ENCODE data around the gene CEP295NL. TPM values are rescaled to one million over a fixed set of nuclear protein-coding genes. Genes with fewer than 3 reads are reported as not detected.
"Not testable (repeated sequence)": the region's sequence is repeated elsewhere in the genome, so short reads cannot be mapped to it uniquely, and the experiment has no call there.

Gene CEP295NL
- total RNA-seq, 4 donors from 2014 or later, result 1.6 to 9.0 (median 3.8) TPM

- TF ChIP-seq POLR2AphosphoS5 (IDR thresholded peaks at IDR 0.05) (no peak), POLR2A (IDR thresholded peaks at IDR 0.05) (no peak), EP300 (IDR thresholded peaks at IDR 0.05) (no peak)
- TF ChIP-seq, protein P1, sequence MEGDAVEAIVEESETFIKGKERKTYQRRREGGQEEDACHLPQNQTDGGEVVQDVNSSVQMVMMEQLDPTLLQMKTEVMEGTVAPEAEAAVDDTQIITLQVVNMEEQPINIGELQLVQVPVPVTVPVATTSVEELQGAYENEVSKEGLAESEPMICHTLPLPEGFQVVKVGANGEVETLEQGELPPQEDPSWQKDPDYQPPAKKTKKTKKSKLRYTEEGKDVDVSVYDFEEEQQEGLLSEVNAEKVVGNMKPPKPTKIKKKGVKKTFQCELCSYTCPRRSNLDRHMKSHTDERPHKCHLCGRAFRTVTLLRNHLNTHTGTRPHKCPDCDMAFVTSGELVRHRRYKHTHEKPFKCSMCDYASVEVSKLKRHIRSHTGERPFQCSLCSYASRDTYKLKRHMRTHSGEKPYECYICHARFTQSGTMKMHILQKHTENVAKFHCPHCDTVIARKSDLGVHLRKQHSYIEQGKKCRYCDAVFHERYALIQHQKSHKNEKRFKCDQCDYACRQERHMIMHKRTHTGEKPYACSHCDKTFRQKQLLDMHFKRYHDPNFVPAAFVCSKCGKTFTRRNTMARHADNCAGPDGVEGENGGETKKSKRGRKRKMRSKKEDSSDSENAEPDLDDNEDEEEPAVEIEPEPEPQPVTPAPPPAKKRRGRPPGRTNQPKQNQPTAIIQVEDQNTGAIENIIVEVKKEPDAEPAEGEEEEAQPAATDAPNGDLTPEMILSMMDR (IDR thresholded peaks at IDR 0.05), result no peak
- H3K9me3 ChIP-seq, result no peaks in the 10 kb centered on the region
- H3K4me1 ChIP-seq, result peaks cover 0 to 100% (median 59%) of the 10 kb centered on the region in 3 donors
- no peak overlapping the region for H3K4me3 ChIP-seq
- peak overlapping the region in 3 of 4 donors; percentile 89 to 97 (median 94) for H3K27ac ChIP-seq
- WGBS, 2 donors (ENCODE audit: low coverage in 1 of 2), result 87% methylated on average over 5 of the region's 15 CpGs; no CpG with 5 or more reads in 1 of the 2 donors
- ATAC-seq, result no peak
- no peaks in the 10 kb centered on the region for H3K27me3 ChIP-seq
- H3K36me3 ChIP-seq, result peaks cover 0 to 7% of the 10 kb centered on the region in 2 donors
Observed at GRCh38 chr17:78878261-78878660, 24.7 kb downstream of the CEP295NL start.

DNA sequence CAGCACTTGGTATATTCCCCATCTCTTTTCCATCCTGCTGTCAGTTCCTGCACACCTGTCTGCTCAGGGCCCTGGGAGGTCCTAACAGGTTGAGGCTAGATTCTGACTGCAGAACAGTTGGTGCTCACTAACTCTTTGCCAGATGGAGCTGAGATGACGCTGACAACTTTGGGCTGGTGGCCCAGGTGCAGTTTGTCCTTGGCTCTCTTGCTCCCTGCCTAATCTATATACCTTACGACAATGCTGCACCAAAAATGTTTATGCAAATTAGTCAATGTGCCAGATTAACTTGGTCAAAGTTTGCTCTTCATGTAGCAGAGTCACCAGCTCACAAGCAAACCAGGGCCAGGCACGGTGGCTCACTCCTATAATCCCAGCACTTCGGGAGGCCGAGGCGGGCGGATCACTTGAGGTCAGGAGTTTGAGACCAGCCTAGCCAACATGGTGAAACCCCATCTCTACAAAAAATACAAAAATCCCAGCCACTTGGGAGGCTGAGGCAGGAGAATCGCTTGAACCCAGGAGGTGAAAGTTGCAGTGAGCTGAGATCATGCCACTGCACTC is 26.0 kb downstream of the CEP295NL start:
- peaks cover 0 to 19% of the 10 kb centered on the region in 2 donors for H3K36me3 ChIP-seq
- 94 to 100% methylated on average over 1 to 3 of the region's 8 CpGs for WGBS, 2 donors (ENCODE audit: low coverage in 1 of 2)
- not testable (repeated sequence) for H3K9me3 ChIP-seq, H3K4me3 ChIP-seq, H3K27me3 ChIP-seq, ATAC-seq
- H3K27ac ChIP-seq, result peak overlapping the region in 3 of 4 donors; percentile 26 to 94 (median 89)
- peaks cover 0 to 89% (median 48%) of the 10 kb centered on the region in 3 donors for H3K4me1 ChIP-seq

- 30 to 55% methylated on average over 6 to 7 of the region's 7 CpGs for WGBS, 2 donors (ENCODE audit: low coverage in 1 of 2)
- H3K4me1 ChIP-seq, result peaks cover 0 to 80% (median 41%) of the 10 kb centered on the region in 3 donors
Observed at GRCh38 chr17:78876094-78876597, 26.9 kb downstream of the CEP295NL start.

GRCh38 chr17:78875363-78876093 is 27.5 kb downstream of the CEP295NL start:
- H3K27me3 ChIP-seq, result no peaks in the 10 kb centered on the region
- H3K4me3 ChIP-seq, result no peak overlapping the region
- H3K4me1 ChIP-seq, result peaks cover 0 to 74% (median 35%) of the 10 kb centered on the region in 3 donors
- ATAC-seq, result no peak
- no peaks in the 10 kb centered on the region for H3K9me3 ChIP-seq
- H3K36me3 ChIP-seq, result peaks cover 0 to 34% of the 10 kb centered on the region in 2 donors
- H3K27ac ChIP-seq, result peak overlapping the region; percentile 51 to 94 (median 72)
- TF ChIP-seq, protein P1 (IDR thresholded peaks at IDR 0.05), result no peak
- TF ChIP-seq POLR2A (IDR thresholded peaks at IDR 0.05), result no peak
- no peak for TF ChIP-seq EP300 (IDR thresholded peaks at IDR 0.05)
- TF ChIP-seq POLR2AphosphoS5 (IDR thresholded peaks at IDR 0.05), result no peak
- 57 to 60% methylated on average over 2 to 8 of the region's 9 CpGs for WGBS, 2 donors (ENCODE audit: low coverage in 1 of 2)

More at GRCh38 chr17:78876094-78876597, 26.9 kb downstream of the CEP295NL start:
- Histone ChIP-seq H3K27me3 (no peaks in the 10 kb centered on the region), H3K4me3 (no peak overlapping the region), H3K36me3 (peaks cover 0 to 28% of the 10 kb centered on the region in 2 donors), H3K9me3 (no peaks in the 10 kb centered on the region), H3K27ac (peak overlapping the region; percentile 51 to 94 (median 72))
- TF ChIP-seq POLR2A (IDR thresholded peaks at IDR 0.05), result no peak
- ATAC-seq, result no peak

- peak; percentile 17 for TF ChIP-seq POLR2AphosphoS5 (IDR thresholded peaks at IDR 0.05)
- no peak for TF ChIP-seq POLR2A (IDR thresholded peaks at IDR 0.05)
- TF ChIP-seq, protein P1 (IDR thresholded peaks at IDR 0.05), result no peak
- no peak for TF ChIP-seq EP300 (IDR thresholded peaks at IDR 0.05)
- H3K4me3 ChIP-seq, result no peak overlapping the region
- 49% methylated on average over 11 of the region's 21 CpGs; no CpG with 5 or more reads in 1 of the 2 donors for WGBS, 2 donors (ENCODE audit: low coverage in 1 of 2)
- H3K9me3 ChIP-seq, result no peaks in the 10 kb centered on the region
- H3K4me1 ChIP-seq, result peaks cover 0 to 60% (median 18%) of the 10 kb centered on the region in 3 donors
- ATAC-seq, result peak; percentile 30
- peaks cover 0 to 52% of the 10 kb centered on the region in 2 donors for H3K36me3 ChIP-seq
- H3K27me3 ChIP-seq, result no peaks in the 10 kb centered on the region
- peak overlapping the region in 3 of 4 donors; percentile 56 to 94 (median 89) for H3K27ac ChIP-seq
Observed at GRCh38 chr17:78873519-78874340, 29.3 kb downstream of the CEP295NL start.

All from gastroesophageal sphincter (tissue), 4 donors.